Activated T-cell treated with anti-CD3 and anti-CD28 coated beads, Interleukin-2, amount 50 U/mL, for 72 hours (primary cell): Measurements from ENCODE around the gene TXNL1. TPM values are rescaled to one million over a fixed set of nuclear protein-coding genes. Genes with fewer than 3 reads are reported as not detected.
A peak's percentile ranks its signal among the peaks of the same experiment; 100 is the strongest.

Experiments
- ATAC-seq, 2 donors: fragments of 150-1000 bp; cut with Tn5 transposase; replicated peaks in 1 of 2; 2 replicates each; pipeline ENCODE4 v1.10.0; 2021; ENCODE audit warnings: moderate library complexity in 2 of 2, mild to moderate bottlenecking in 1 of 2
- DNase-seq, 2 donors: peaks; one replicate each; pipeline ENCODE4 v3.0.0; 2021 to 2022; ENCODE audit warnings: mixed read lengths in 1 of 2
- H3K27ac Mint-ChIP-seq: one replicate; pipeline ENCODE4 v1.8.0; 2022; ENCODE audit warnings: mild to moderate bottlenecking, moderate library complexity, mixed read lengths
- H3K27me3 Mint-ChIP-seq: one replicate; pipeline ENCODE4 v1.8.0; 2022; ENCODE audit warnings: low read depth, mixed read lengths
- H3K36me3 Mint-ChIP-seq, 2 donors: one replicate each; pipeline ENCODE4 v1.8.0; 2022; ENCODE audit warnings: mixed read lengths in 2 of 2, mild to moderate bottlenecking in 1 of 2; ENCODE audit not compliant: insufficient read depth in 2 of 2
- H3K4me1 Mint-ChIP-seq: one replicate; pipeline ENCODE4 v1.8.0; 2022; ENCODE audit warnings: low read depth, mixed read lengths
- H3K4me3 Mint-ChIP-seq, 2 donors: one replicate each; pipeline ENCODE4 v1.8.0; 2022; ENCODE audit warnings: mild to moderate bottlenecking in 2 of 2, mixed read lengths in 2 of 2, moderate library complexity in 2 of 2
- H3K9me3 Mint-ChIP-seq, 2 donors: one replicate each; pipeline ENCODE4 v1.8.0; 2022; ENCODE audit warnings: mixed read lengths in 2 of 2
- total RNA-seq, 2 donors: library from RNA; stranded (reverse); gene quantifications; one replicate each; pipeline ENCODE4 v1.2.3, GENCODE V29; 2022

Gene TXNL1
- total RNA-seq, 2 donors from 2014 or later, result 66.2 to 69.7 TPM

DNA sequence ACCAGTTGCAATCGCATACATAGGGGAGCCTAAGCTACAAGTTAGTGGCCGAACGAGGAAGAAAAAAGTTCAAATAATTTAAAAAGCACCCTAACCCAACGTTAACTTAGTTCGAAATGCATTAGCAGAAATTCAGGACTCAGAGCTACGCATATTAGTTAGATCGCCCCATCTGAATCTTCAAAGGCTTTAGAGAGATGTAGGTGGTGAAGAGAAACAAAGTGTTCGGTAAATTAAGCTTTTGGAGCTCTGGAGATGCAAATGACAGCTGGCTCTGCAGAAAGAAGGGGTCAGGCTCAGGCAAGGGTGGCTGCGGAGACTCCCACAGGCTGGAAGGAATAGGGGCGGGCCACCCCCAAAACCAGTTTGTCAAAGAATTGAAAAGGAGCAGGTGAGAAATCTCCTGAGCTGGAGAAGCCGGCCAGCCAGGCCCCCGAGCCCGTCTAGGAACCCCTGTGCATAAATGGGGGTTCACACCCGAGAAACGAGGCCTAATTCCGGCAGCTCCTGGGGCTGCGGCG, 621 bp downstream of the TXNL1 start:
- Mint-ChIP-seq H3K4me3 (peak overlapping the region; percentile 98), H3K36me3 (peaks cover 9 to 22% of the 10 kb centered on the region in 2 donors), H3K27ac (peak overlapping the region; percentile 99), H3K9me3 (no peaks in the 10 kb centered on the region), H3K4me1 (peaks cover 39% of the 10 kb centered on the region), H3K27me3 (no peaks in the 10 kb centered on the region)
- ATAC-seq, result peak in 1 of 2 donors; percentile 9
- DNase-seq, result peak in 1 of 2 donors; percentile 36

DNA sequence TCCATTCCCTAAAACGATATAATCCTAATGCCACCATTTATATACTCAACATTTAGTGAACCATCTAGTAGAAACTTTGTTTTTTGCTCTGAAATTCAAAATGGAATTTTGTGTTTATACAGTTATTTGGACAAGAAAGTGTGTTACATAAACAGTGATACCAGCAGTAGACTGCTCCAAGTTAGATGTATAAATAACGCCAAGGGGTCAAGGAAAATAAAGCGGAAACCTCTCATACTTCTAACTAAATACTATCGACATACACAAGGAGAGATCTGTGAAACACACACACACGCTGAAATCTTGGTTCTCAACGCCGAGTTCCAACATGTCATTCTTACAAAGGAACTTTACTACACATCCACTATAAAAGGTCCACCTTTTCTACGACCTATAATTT, 1.2 kb downstream of the TXNL1 start:
- peaks cover 9 to 22% of the 10 kb centered on the region in 2 donors for H3K36me3 Mint-ChIP-seq
- H3K27ac Mint-ChIP-seq, result peak overlapping the region; percentile 99
- ATAC-seq (no peak), DNase-seq (no peak)
- peak overlapping the region; percentile 98 for H3K4me3 Mint-ChIP-seq
- H3K9me3 Mint-ChIP-seq, result no peaks in the 10 kb centered on the region
- H3K4me1 Mint-ChIP-seq, result peaks cover 39% of the 10 kb centered on the region
- no peaks in the 10 kb centered on the region for H3K27me3 Mint-ChIP-seq

DNA sequence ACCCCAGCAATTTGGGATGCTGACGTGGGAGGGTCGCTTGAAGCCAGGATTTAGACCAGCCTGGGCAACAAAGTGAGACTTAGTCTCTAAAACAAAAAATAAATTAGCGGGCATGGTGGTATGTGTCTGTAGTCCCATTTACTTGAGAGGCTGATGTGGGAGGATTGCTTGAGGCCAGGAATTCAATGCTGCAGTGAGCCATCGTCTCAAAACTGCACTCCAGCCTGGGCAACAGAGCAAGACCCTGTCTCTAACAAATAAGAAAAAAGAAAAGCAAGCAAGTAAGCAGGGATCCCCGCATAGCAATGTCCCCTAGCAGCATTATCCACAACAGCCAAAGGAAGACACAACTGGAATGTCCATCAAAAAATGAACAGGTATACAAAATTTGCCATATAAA, 3.4 kb downstream of the TXNL1 start:
- H3K36me3 Mint-ChIP-seq, result peaks cover 9 to 24% of the 10 kb centered on the region in 2 donors
- no peak for ATAC-seq
- no peaks in the 10 kb centered on the region for H3K27me3 Mint-ChIP-seq
- H3K9me3 Mint-ChIP-seq, result no peaks in the 10 kb centered on the region
- H3K27ac Mint-ChIP-seq, result peak overlapping the region; percentile 22
- peaks cover 48% of the 10 kb centered on the region for H3K4me1 Mint-ChIP-seq
- peak overlapping the region; percentile 13 to 71 for H3K4me3 Mint-ChIP-seq
- no peak for DNase-seq

DNA sequence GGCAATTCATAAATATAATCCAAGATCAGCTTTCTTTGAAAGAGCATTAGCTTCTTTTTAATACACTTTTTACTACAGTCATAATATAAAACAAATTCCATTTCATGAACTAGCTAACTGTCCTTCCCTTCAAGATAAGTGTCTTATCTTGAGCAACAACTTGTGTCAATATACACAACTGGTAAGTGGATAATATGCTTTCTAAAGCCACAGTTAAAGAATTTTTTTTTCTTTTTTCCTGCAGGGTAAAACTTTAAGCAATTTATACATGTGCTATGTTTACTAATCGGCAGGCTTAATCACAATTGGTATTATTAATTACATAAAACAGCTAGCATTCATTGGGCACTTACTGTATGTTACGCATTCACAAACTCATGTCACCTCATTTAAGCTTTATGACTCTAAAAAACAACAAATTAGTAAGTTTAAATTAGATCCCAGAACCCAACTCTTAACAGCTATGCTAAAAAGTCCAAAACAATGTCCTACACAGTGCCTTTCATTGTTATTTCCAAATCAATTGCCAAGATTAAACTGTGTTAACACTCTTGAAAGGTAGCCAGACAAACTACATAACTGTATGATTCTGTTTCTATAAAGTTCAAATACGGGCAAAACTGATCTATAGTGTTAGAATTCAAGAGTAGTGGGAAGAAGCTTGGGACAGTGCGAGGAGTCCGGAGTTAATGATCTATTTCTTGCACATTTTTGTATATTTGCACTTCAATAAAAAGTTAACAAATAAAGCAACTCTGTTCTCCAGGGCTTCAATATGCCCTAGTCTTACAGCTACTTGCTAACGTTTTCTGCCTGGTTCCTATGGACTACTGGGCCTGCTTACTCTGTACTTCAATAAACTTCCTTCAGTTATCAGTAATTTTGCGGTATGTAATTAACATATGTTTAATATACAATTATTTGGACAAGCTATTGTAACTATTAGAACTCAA, 6.0 kb downstream of the TXNL1 start:
- DNase-seq, result no peak
- no peaks in the 10 kb centered on the region for H3K27me3 Mint-ChIP-seq
- H3K4me1 Mint-ChIP-seq, result peaks cover 60% of the 10 kb centered on the region
- no peak for ATAC-seq
- peaks cover 4 to 11% of the 10 kb centered on the region in 2 donors for H3K36me3 Mint-ChIP-seq
- no peak overlapping the region for H3K27ac Mint-ChIP-seq
- no peak overlapping the region for H3K4me3 Mint-ChIP-seq
- no peaks in the 10 kb centered on the region for H3K9me3 Mint-ChIP-seq

DNA sequence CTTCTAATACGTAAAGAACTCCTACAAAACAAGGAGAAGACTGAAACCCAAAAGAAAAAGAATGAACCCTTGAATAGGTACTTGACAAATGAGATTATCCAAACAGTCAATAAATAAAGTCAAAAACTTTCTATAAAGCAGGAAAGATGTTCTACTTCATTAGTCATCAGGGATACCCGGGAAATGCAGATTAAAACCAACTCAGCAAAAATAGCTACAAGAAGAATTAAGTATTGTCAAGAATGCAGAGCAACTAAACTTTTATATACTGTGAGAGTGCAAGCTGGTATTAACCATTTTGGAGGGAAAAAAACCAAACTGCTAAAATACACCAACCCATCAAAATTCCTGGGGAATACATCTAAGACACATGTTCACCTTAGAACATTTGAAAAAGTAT, 10.4 kb downstream of the TXNL1 start:
- H3K36me3 Mint-ChIP-seq, result peaks cover 6 to 12% of the 10 kb centered on the region in 2 donors
- no peak for DNase-seq

DNA sequence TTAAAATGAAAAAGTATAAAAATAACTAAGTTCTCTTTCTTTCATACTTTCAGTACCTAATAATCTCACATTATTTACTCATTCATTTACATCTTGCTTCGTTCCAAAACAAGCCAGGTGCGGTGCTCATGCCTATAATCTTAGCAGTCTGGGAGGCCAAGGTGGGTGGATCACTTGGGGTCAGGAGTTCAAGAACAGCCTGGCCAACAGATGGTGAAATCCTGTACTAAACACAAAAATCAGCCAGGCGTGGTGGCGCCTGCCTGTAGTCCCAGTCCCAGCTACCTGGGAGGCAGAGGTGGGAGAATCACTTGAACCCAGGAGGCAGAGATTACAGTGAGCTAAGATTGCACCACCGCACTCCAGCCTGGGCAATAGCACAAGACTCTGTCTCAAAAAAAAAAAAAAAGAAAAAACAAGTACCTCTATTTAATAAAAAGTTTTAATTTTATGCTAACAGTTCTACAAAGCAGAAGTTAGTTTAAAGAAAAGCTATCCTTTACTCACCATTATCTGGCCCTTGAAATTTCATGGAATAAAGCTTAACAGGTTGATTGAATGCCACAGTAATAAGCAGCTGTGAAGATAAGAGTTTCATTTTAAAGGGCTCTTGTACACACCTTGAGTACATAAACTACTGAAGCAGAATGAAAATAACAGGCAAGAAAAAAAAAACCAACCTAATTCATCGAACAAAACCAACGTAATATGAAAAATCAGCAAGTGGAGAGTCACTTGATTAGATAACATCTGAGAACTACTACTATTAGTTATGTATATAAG, 22.5 kb downstream of the TXNL1 start:
- ATAC-seq (no peak), DNase-seq (no peak)
- Mint-ChIP-seq H3K27ac (peak overlapping the region; percentile 38), H3K9me3 (no peaks in the 10 kb centered on the region), H3K36me3 (peaks cover 9 to 39% of the 10 kb centered on the region in 2 donors), H3K27me3 (no peaks in the 10 kb centered on the region), H3K4me3 (no peak overlapping the region), H3K4me1 (no peaks in the 10 kb centered on the region)

More for the DNA sequence above, 10.4 kb downstream of the TXNL1 start:
- Mint-ChIP-seq H3K27ac (no peak overlapping the region), H3K4me3 (no peak overlapping the region), H3K9me3 (no peaks in the 10 kb centered on the region), H3K27me3 (no peaks in the 10 kb centered on the region), H3K4me1 (peaks cover 48% of the 10 kb centered on the region)
- ATAC-seq, result no peak

DNA sequence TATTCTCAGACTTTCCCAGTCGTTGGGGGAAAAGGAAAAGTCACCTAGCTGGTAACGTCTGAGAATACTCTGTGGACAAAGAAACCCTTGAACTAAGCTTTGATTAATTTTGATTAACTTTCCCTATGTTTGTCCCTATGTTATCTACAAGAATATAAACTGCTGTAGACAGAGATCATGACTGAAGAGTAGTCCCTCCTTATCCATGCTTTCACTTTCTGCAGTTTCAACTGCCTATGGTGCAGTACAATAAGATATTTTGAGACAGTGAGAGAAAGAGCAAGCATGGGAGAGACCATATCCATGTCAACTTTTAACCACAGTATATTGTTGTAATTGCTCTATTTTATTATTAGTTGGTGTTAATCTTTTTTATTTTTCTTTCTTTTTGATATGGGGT, 31.8 kb downstream of the TXNL1 start:
- peaks cover 4 to 15% of the 10 kb centered on the region in 2 donors for H3K36me3 Mint-ChIP-seq
- H3K9me3 Mint-ChIP-seq, result no peaks in the 10 kb centered on the region
- ATAC-seq (no peak), DNase-seq (no peak)
- H3K4me3 Mint-ChIP-seq, result no peak overlapping the region
- no peaks in the 10 kb centered on the region for H3K27me3 Mint-ChIP-seq
- H3K27ac Mint-ChIP-seq, result no peak overlapping the region
- no peaks in the 10 kb centered on the region for H3K4me1 Mint-ChIP-seq

DNA sequence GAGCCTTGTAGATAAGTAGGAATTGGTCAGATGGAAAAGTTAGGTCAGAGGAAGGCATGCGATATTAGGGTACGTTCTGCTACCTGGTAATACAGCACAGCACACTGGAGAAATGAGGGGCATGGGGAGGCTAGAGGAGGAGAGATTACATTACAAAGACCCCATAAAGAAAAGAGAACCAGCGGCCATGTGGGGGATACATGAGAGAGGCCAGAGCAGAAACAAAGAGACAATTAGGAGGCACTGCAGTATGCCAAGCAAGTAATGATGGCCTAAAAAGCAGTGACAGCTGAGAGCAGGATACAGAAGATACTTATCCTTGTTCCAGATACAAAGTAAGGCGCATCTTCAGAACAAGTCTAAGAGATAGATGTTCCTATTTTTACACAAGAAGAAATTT, 40.0 kb downstream of the TXNL1 start:
- peaks cover 0 to 2% of the 10 kb centered on the region in 2 donors for H3K36me3 Mint-ChIP-seq
- no peak overlapping the region for H3K4me3 Mint-ChIP-seq
- H3K27me3 Mint-ChIP-seq, result no peaks in the 10 kb centered on the region
- H3K27ac Mint-ChIP-seq, result no peak overlapping the region
- peaks cover 0 to 1% of the 10 kb centered on the region in 2 donors for H3K9me3 Mint-ChIP-seq
- H3K4me1 Mint-ChIP-seq, result no peaks in the 10 kb centered on the region
- DNase-seq (no peak), ATAC-seq (no peak)

DNA sequence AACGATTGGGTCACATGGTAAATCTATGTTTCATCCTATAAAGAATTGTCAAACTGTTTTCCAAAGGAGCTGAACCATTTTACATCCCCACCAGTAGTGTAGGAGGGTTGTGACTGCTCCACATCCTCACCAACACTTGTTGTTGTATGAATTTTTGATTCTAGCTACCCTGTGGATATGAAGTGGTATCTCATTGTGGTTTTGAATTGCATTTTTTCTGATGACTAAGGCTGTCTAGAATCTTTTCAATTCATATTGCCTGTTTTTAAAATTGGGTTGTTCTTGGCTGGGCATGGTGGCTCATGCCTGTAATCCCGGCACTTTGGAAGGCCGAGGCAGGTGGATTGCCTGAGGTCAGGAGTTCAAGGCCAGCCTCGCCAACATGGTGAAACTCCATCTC, 44.5 kb downstream of the TXNL1 start:
- Mint-ChIP-seq H3K36me3 (peaks cover 0 to 2% of the 10 kb centered on the region in 2 donors), H3K4me1 (no peaks in the 10 kb centered on the region), H3K27me3 (no peaks in the 10 kb centered on the region), H3K9me3 (peaks cover 0 to 1% of the 10 kb centered on the region in 2 donors), H3K27ac (no peak overlapping the region), H3K4me3 (no peak overlapping the region)
- ATAC-seq (no peak), DNase-seq (no peak)

DNA sequence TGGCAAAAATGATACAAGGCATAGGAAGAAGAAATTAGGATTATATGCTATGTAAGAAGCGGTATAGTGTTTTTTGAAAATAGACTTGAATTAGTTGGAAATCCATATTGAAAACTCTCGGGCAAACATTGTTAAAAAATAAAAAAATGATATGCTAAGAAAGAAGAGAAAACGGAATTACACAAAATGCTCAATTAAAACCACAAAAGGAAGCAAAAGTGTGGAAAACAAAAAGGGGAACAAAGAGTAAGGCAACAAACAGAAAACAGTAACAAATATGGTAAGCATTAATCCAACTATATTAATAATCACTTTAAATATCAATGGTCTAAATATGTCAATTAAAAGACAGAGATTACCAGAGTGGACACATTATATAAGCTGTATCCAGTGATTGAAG, 58.4 kb downstream of the TXNL1 start:
- DNase-seq (no peak), ATAC-seq (no peak)
- no peaks in the 10 kb centered on the region for H3K4me1 Mint-ChIP-seq
- H3K36me3 Mint-ChIP-seq, result no peaks in the 10 kb centered on the region
- no peak overlapping the region for H3K4me3 Mint-ChIP-seq
- H3K9me3 Mint-ChIP-seq, result no peaks in the 10 kb centered on the region
- no peak overlapping the region for H3K27ac Mint-ChIP-seq
- H3K27me3 Mint-ChIP-seq, result peaks cover 7% of the 10 kb centered on the region

DNA sequence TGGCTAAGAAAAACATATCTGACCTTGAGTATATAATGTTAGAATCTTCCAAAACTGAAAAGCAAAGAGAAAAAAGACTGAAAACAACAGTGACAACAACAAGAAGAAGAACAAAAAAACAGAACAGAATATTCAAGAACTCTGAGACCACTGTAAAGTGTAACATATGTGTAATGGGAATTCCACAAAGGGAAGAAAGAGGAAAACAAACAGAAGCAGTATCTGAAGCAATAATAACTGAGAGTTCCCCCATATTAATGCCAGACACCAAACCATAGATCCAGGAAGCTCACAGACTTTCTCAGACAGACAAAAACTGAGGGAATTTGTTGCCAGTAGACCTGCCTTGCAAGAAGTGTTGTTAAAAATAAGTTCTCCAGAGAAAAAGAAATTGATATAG, 58.9 kb downstream of the TXNL1 start:
- Mint-ChIP-seq H3K9me3 (no peaks in the 10 kb centered on the region), H3K27ac (no peak overlapping the region), H3K36me3 (no peaks in the 10 kb centered on the region), H3K4me1 (no peaks in the 10 kb centered on the region), H3K27me3 (peaks cover 7% of the 10 kb centered on the region), H3K4me3 (no peak overlapping the region)
- ATAC-seq (no peak), DNase-seq (no peak)

DNA sequence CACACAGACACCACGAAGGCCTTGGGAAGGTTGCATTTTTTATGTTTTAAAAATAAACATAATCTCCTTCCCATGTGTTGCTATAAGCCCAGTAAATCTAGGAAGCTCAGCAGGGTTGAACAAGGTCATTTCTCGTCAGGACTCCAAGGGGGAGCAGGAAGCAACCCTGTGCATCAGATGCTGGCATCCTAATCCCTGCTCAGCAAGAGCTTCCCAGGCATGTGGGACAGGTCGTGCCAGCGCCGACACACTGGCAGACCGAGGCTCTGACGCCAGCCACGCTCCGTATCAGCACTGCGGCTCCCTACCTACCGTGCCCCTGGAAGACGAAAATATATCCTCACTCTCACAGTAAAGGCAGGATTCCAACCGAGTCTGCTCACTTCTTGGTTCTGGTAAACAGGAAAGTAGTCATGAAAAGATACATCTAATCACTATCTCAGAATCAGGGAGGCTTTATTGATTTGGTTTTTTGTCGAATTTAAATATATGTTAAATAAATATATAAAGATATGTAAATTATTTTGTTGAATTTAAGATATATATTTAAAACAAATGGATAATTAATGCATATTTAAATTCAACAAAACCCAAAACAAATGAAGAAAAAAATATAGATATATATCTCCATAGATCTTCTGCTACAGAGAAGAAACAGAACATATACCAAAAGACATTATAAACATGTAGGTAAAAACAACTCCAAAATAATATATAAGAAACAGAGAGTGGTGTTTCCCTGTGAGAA, 61.4 kb downstream of the TXNL1 start:
- ATAC-seq (no peak), DNase-seq (no peak)
- H3K27ac Mint-ChIP-seq, result no peak overlapping the region
- peaks cover 7% of the 10 kb centered on the region for H3K27me3 Mint-ChIP-seq
- H3K36me3 Mint-ChIP-seq, result no peaks in the 10 kb centered on the region
- no peaks in the 10 kb centered on the region for H3K9me3 Mint-ChIP-seq
- H3K4me3 Mint-ChIP-seq, result no peak overlapping the region
- no peaks in the 10 kb centered on the region for H3K4me1 Mint-ChIP-seq
